Peyer's patch (tissue), 4 donors: ENCODE data around the gene RPF1.

Experiments
- CTCF ChIP-seq, 6 experiments: fragments of 450-650 bp in 4 of 6; fragments of 200-600 bp in 2 of 6; sonication (generic) in 1 of 6; IDR thresholded peaks; one replicate each; pipeline ENCODE4 v1.5.1; 2017 to 2019; ENCODE audit warnings: antibody characterized with exemption in 6 of 6, mild to moderate bottlenecking in 3 of 6, moderate library complexity in 1 of 6
- POLR2A ChIP-seq, 2 donors: fragments of 450-650 bp; IDR thresholded peaks; one replicate each; pipeline ENCODE4 v1.5.1; 2017; ENCODE audit warnings: antibody characterized with exemption in 2 of 2, mild to moderate bottlenecking in 2 of 2, moderate library complexity in 2 of 2

- TF ChIP-seq POLR2A (IDR thresholded peaks at IDR 0.05) (no peak), CTCF (IDR thresholded peaks at IDR 0.05) (no peak)
These were observed 29.4 kb downstream of the RPF1 start for GRCh38 chr1:84508510-84508909.
